Neural progenitor cell (in vitro differentiated cells): ENCODE data around the gene AASDH. TPM values are rescaled to one million over a fixed set of nuclear protein-coding genes. Genes with fewer than 3 reads are reported as not detected.

Experiments
- DNase-seq: peaks from one replicate; pipeline ENCODE4 v3.0.0-alpha.2; 2016; ENCODE audit warnings: low spot score
- H2AFZ ChIP-seq: fragments of 200-600 bp; sonication (generic); replicated peaks from 2 replicates; pipeline ENCODE4 v1.6.1; 2016; ENCODE audit warnings: antibody characterized with exemption
- H3F3A ChIP-seq: fragments of 200-600 bp; sonication (generic); 2 replicates; pipeline ENCODE4 v1.6.1; 2016; ENCODE audit warnings: antibody characterized with exemption, low read depth
- H3K27ac ChIP-seq: fragments of 200-600 bp; sonication (generic); 2 replicates; pipeline ENCODE4 v1.5.1; 2016; ENCODE audit warnings: mild to moderate bottlenecking
- H3K27me3 ChIP-seq: fragments of 200-600 bp; sonication (generic); 2 replicates; pipeline ENCODE4 v1.6.1; 2016; ENCODE audit warnings: mild to moderate bottlenecking, moderate library complexity
- H3K36me3 ChIP-seq: fragments of 200-600 bp; sonication (generic); 2 replicates; pipeline ENCODE4 v1.5.1; 2016
- H3K4me1 ChIP-seq: fragments of 200-600 bp; sonication (generic); 2 replicates; pipeline ENCODE4 v1.6.1; 2016; ENCODE audit warnings: mixed run types
- H3K4me2 ChIP-seq: fragments of 200-600 bp; sonication (generic); 2 replicates; pipeline ENCODE4 v1.6.1; 2016
- H3K4me3 ChIP-seq: fragments of 200-600 bp; sonication (generic); 2 replicates; pipeline ENCODE4 v1.5.1; 2016
- H3K79me2 ChIP-seq: fragments of 200-600 bp; sonication (generic); 2 replicates; pipeline ENCODE4 v1.6.1; 2016; ENCODE audit warnings: low read depth
- H3K9ac ChIP-seq: fragments of 200-600 bp; sonication (generic); 2 replicates; pipeline ENCODE4 v1.6.1; 2016
- H3K9me3 ChIP-seq: fragments of 200-600 bp; sonication (generic); 2 replicates; pipeline ENCODE4 v1.5.1; 2016; ENCODE audit warnings: low read depth
- H4K20me1 ChIP-seq: fragments of 200-600 bp; sonication (generic); 2 replicates; pipeline ENCODE4 v1.6.1; 2016; ENCODE audit warnings: low read depth
- H3K27ac Mint-ChIP-seq: 3 replicates; pipeline ENCODE4 v1.8.0; 2021; ENCODE audit warnings: mixed read lengths
- H3K27me3 Mint-ChIP-seq: 2 replicates; pipeline ENCODE4 v1.8.0; 2022; ENCODE audit warnings: low read depth, mild to moderate bottlenecking, inconsistent platforms, moderate library complexity, mixed read lengths; ENCODE audit not compliant: insufficient read depth
- H3K36me3 Mint-ChIP-seq: 3 replicates; pipeline ENCODE4 v1.8.0; 2021; ENCODE audit warnings: mixed read lengths
- H3K4me1 Mint-ChIP-seq: 3 replicates; pipeline ENCODE4 v1.8.0; 2021; ENCODE audit warnings: mixed read lengths
- H3K4me3 Mint-ChIP-seq: 3 replicates; pipeline ENCODE4 v1.8.0; 2021; ENCODE audit warnings: mild to moderate bottlenecking, moderate library complexity, mixed read lengths
- H3K9me3 Mint-ChIP-seq: 3 replicates; pipeline ENCODE4 v1.8.0; 2020; ENCODE audit warnings: mixed read lengths
- EZH2 ChIP-seq: fragments of 200-600 bp; sonication (generic); IDR thresholded peaks from 2 replicates; pipeline ENCODE4 v1.6.1; 2017; ENCODE audit warnings: antibody characterized with exemption, mild to moderate bottlenecking, moderate library complexity
- EZH2phosphoT487 ChIP-seq: fragments of 200-600 bp; sonication (generic); IDR thresholded peaks from 2 replicates; pipeline ENCODE4 v1.6.1; 2017; ENCODE audit warnings: antibody characterized with exemption
- total RNA-seq: library from RNA; depleted of rRNA; stranded (reverse); fragments of >200 nt; gene quantifications from 2 replicates; pipeline ENCODE4 v1.2.3, GENCODE V29; 2015; ENCODE audit warnings: low replicate concordance
- TF ChIP-seq, protein P1 (sequence below): fragments of 200-600 bp; sonication (generic); IDR thresholded peaks from 2 replicates; pipeline ENCODE4 v1.5.1; 2017; ENCODE audit warnings: antibody characterized with exemption, mild to moderate bottlenecking

The AASDH gene
- total RNA-seq, 1 donor from 2014 or later, result 33.1 TPM

DNA sequence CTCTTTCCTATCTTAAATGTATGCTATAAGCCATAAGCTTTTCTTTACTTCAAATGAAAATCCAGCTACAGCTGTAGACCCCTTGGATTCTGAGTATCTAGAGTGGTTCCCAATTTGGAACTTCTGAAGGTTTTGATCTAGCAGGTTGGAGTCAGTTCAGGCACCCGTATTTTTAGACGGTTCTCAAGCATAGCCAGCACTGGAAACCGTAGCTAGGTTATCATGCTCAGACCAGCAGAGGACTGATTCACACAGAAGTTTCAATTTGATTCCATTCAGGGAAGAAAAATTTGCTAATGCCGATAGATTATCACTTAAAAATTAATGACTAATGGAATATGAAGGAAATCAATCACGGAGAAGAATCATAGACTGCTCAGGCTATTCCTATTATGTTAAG lies 36.9 kb upstream of the AASDH start:
- Histone ChIP-seq H4K20me1 (peaks cover 24% of the 10 kb centered on the region), H3K4me2 (no peak overlapping the region), H3K9me3 (peaks cover 4% of the 10 kb centered on the region), H3K4me1 (peaks cover 10% of the 10 kb centered on the region), H3K4me3 (no peak overlapping the region), H3K9ac (no peak overlapping the region), H3K27ac (no peak overlapping the region), H3K79me2 (peaks cover 100% of the 10 kb centered on the region), H3K36me3 (peaks cover 12% of the 10 kb centered on the region), H3F3A (peaks cover 6% of the 10 kb centered on the region), H3K27me3 (no peaks in the 10 kb centered on the region), H2AFZ (no peak overlapping the region)
- Mint-ChIP-seq H3K36me3 (peaks cover 27% of the 10 kb centered on the region), H3K4me3 (no peak overlapping the region), H3K27ac (no peak overlapping the region), H3K27me3 (no peaks in the 10 kb centered on the region), H3K4me1 (peaks cover 2% of the 10 kb centered on the region), H3K9me3 (peaks cover 5% of the 10 kb centered on the region)
- DNase-seq, result no peak
- TF ChIP-seq EZH2, result no peak
- TF ChIP-seq, protein P1, sequence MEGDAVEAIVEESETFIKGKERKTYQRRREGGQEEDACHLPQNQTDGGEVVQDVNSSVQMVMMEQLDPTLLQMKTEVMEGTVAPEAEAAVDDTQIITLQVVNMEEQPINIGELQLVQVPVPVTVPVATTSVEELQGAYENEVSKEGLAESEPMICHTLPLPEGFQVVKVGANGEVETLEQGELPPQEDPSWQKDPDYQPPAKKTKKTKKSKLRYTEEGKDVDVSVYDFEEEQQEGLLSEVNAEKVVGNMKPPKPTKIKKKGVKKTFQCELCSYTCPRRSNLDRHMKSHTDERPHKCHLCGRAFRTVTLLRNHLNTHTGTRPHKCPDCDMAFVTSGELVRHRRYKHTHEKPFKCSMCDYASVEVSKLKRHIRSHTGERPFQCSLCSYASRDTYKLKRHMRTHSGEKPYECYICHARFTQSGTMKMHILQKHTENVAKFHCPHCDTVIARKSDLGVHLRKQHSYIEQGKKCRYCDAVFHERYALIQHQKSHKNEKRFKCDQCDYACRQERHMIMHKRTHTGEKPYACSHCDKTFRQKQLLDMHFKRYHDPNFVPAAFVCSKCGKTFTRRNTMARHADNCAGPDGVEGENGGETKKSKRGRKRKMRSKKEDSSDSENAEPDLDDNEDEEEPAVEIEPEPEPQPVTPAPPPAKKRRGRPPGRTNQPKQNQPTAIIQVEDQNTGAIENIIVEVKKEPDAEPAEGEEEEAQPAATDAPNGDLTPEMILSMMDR, result no peak
- no peak for TF ChIP-seq EZH2phosphoT487

DNA sequence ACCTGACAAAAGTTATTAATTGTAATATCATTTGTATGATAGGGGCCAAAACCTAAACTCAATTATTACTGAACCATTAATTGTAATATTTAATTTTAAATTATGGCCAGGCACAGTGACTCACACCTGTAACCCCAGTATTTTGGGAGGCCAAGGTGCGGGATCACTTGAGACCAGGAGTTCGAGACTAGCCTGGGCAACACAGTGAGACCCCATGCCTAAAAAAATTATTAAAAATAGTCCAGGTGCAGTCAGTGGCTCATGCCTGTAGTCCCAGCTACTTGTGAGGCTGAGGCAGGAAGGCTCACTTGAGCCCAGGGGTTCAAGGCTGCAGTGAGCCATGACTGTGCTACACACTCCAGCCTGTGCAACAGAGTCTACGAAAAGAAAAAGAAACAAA lies 30.1 kb upstream of the AASDH start:
- no peak overlapping the region for H3K9ac ChIP-seq
- H3K27ac Mint-ChIP-seq, result no peak overlapping the region
- no peak for TF ChIP-seq EZH2phosphoT487
- no peak for TF ChIP-seq EZH2
- TF ChIP-seq, protein P1, result no peak
- H3K4me3 Mint-ChIP-seq, result no peak overlapping the region
- H3K27ac ChIP-seq, result no peak overlapping the region
- no peak overlapping the region for H3K4me3 ChIP-seq
- H3K36me3 Mint-ChIP-seq, result peaks cover 9% of the 10 kb centered on the region
- H3F3A ChIP-seq, result no peaks in the 10 kb centered on the region
- H2AFZ ChIP-seq, result no peak overlapping the region
- H3K4me1 Mint-ChIP-seq, result peaks cover 2% of the 10 kb centered on the region
- H3K4me2 ChIP-seq, result no peak overlapping the region
- no peaks in the 10 kb centered on the region for H3K4me1 ChIP-seq
- H3K9me3 ChIP-seq, result no peaks in the 10 kb centered on the region
- H4K20me1 ChIP-seq, result peaks cover 36% of the 10 kb centered on the region
- H3K27me3 Mint-ChIP-seq, result no peaks in the 10 kb centered on the region
- no peaks in the 10 kb centered on the region for H3K9me3 Mint-ChIP-seq
- no peak for DNase-seq
- H3K36me3 ChIP-seq, result no peaks in the 10 kb centered on the region
- peaks cover 100% of the 10 kb centered on the region for H3K79me2 ChIP-seq
- no peaks in the 10 kb centered on the region for H3K27me3 ChIP-seq

DNA sequence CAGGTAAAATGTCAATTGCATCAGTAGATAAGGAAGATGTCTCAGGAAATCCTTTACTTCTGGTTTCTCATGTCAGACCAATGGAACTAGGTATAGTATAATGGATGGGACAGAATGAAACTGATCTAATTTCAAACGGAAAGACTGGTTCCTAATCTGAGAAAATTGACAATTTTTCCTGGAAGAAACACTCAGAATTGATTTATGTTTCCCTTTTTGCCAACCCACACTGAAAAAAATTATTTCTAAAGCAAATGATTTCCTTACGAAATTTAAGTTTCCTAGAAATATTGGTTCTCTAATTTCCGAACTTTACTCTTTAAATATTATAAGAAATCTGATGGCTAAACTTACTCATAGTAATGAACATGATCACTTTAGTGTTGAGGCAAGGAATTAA lies 29.1 kb upstream of the AASDH start:
- Mint-ChIP-seq H3K4me3 (no peak overlapping the region), H3K27ac (no peak overlapping the region), H3K9me3 (no peaks in the 10 kb centered on the region), H3K36me3 (peaks cover 6% of the 10 kb centered on the region), H3K27me3 (no peaks in the 10 kb centered on the region), H3K4me1 (peaks cover 7% of the 10 kb centered on the region)
- H4K20me1 ChIP-seq, result peaks cover 46% of the 10 kb centered on the region
- H3K4me2 ChIP-seq, result no peak overlapping the region
- peaks cover 6% of the 10 kb centered on the region for H3K4me1 ChIP-seq
- peak overlapping the region; percentile 1 for H3K27ac ChIP-seq
- H3K9me3 ChIP-seq, result no peaks in the 10 kb centered on the region
- peaks cover 3% of the 10 kb centered on the region for H3F3A ChIP-seq
- H3K9ac ChIP-seq, result no peak overlapping the region
- no peak overlapping the region for H2AFZ ChIP-seq
- no peak overlapping the region for H3K4me3 ChIP-seq
- DNase-seq, result no peak
- H3K36me3 ChIP-seq, result no peaks in the 10 kb centered on the region
- H3K27me3 ChIP-seq, result no peaks in the 10 kb centered on the region
- peaks cover 100% of the 10 kb centered on the region for H3K79me2 ChIP-seq
- TF ChIP-seq, protein P1, result no peak
- TF ChIP-seq EZH2phosphoT487, result no peak
